Vagina (tissue), 2 donors: ENCODE results near the gene RACGAP1.

ENCODE experiments used
- CTCF ChIP-seq, 3 experiments: fragments of 450-650 bp in 2 of 3; fragments of 200-600 bp in 1 of 3; sonication (generic) in 1 of 3; IDR thresholded peaks; one replicate each; pipeline ENCODE4 v1.5.1; 2017 to 2019; ENCODE audit warnings: antibody characterized with exemption in 3 of 3, mild to moderate bottlenecking in 2 of 3, moderate library complexity in 2 of 3
- POLR2A ChIP-seq, 2 donors: fragments of 450-650 bp; IDR thresholded peaks; one replicate each; pipeline ENCODE4 v1.6.1; 2017; ENCODE audit warnings: antibody characterized with exemption in 2 of 2, mild to moderate bottlenecking in 2 of 2, moderate library complexity in 2 of 2
- POLR2AphosphoS5 ChIP-seq, 2 donors: sonication (generic); formaldehyde crosslinking; IDR thresholded peaks; one replicate each; pipeline ENCODE4 v1.9.0; 2017; ENCODE audit warnings: antibody characterized with exemption in 2 of 2, mild to moderate bottlenecking in 2 of 2, low read depth in 1 of 2; ENCODE audit not compliant: insufficient read depth in 1 of 2

- TF ChIP-seq CTCF (IDR thresholded peaks at IDR 0.05) (no peak), POLR2A (IDR thresholded peaks at IDR 0.05) (no peak), POLR2AphosphoS5 (IDR thresholded peaks at IDR 0.05; ENCODE audit: insufficient read depth in 1 of 2, low read depth in 1 of 2) (no peak)
Measured at GRCh38 chr12:49970658-49971057, 54.6 kb downstream of the RACGAP1 start.
